Renal cortical epithelial cell (primary cell): ENCODE measurements around the gene FBXL15. TPM values are rescaled to one million over a fixed set of nuclear protein-coding genes. Genes with fewer than 3 reads are reported as not detected.

ENCODE experiments used
- DNase-seq: peaks from one replicate; pipeline ENCODE4 v3.0.0-alpha.2; 2011; ENCODE audit warnings: low read depth
- total RNA-seq: library from RNA; depleted of rRNA; stranded (reverse); fragments of >200 nt; gene quantifications from 2 replicates; pipeline ENCODE4 v1.2.3, GENCODE V29; 2014

Gene FBXL15
- total RNA-seq, 1 donor from 2014 or later: 15.1 TPM

- DNase-seq: no peak
Measured at GRCh38 chr10:102398172-102399020, 22.2 kb upstream of the FBXL15 start.

GRCh38 chr10:102399217-102400021 is 21.2 kb upstream of the FBXL15 start:
- peak; percentile 47 for DNase-seq

DNA sequence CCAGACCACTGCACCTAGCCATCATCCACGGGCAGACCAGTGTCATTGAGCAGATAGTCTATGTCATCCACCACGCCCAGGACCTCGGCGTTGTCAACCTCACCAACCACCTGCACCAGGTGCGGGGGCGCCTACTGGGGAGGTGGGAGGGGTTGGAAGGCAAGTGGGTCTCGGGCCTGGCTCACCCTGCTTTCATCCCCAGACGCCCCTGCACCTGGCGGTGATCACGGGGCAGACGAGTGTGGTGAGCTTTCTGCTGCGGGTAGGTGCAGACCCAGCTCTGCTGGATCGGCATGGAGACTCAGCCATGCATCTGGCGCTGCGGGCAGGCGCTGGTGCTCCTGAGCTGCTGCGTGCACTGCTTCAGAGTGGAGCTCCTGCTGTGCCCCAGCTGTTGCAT is 20.6 kb upstream of the FBXL15 start:
- DNase-seq: no peak

GRCh38 chr10:102400598-102401341 is 19.9 kb upstream of the FBXL15 start:
- no peak for DNase-seq

DNA sequence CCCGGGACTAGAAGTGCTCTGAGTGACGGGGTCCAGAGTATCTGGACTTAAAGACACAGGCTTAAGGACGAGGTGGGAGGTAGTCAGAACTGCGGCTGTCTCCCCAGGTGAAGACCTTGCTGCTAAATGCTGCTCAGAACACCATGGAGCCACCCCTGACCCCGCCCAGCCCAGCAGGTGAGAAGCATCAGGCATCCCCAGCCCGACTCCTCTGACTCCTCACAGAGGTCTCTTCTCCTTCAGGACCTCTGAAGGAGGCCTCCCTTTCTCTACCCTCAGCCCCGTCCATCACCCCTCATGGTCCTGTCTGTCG is 19.3 kb upstream of the FBXL15 start:
- no peak for DNase-seq

DNA sequence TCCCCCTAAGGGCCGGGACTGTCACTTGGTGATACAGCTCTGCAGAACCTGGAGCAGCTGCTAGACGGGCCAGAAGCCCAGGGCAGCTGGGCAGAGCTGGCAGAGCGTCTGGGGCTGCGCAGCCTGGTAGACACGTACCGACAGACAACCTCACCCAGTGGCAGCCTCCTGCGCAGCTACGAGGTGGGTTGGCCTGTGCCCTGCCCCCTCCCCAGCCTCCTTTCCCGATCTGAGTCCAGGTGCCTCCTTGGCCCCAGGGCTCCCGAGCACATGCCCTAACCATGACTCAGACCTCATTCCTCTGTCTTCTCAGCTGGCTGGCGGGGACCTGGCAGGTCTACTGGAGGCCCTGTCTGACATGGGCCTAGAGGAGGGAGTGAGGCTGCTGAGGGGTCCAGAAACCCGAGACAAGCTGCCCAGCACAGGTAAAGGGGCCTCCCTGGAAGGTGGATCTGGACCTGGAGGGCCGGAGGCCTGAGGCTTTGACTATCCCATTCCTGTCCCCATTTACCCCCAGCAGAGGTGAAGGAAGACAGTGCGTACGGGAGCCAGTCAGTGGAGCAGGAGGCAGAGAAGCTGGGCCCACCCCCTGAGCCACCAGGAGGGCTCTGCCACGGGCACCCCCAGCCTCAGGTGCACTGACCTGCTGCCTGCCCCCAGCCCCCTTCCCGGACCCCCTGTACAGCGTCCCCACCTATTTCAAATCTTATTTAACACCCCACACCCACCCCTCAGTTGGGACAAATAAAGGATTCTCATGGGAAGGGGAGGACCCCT is 18.7 kb upstream of the FBXL15 start:
- DNase-seq: peak; percentile 70

DNA sequence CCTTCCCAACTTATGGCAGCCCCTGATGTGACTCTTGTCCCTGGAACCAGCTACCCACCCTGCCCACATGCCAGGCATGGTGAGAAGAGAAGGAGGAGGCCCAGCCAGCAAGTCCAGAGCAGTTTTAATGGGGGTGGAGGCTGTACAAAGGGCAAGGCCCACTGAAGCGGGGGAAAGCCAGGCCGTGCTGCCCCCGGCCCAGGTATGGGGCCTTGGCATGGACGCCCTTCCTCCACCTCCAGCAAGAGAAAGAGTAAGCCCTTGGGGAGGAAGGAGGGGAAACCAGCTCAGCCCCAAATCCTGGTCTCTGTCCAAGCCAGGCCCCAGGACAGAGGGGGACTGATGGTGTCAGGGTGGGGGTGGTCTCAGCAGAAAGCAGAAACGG is 18.1 kb upstream of the FBXL15 start:
- no peak for DNase-seq

GRCh38 chr10:102403115-102403514 is 17.5 kb upstream of the FBXL15 start:
- DNase-seq: no peak

DNA sequence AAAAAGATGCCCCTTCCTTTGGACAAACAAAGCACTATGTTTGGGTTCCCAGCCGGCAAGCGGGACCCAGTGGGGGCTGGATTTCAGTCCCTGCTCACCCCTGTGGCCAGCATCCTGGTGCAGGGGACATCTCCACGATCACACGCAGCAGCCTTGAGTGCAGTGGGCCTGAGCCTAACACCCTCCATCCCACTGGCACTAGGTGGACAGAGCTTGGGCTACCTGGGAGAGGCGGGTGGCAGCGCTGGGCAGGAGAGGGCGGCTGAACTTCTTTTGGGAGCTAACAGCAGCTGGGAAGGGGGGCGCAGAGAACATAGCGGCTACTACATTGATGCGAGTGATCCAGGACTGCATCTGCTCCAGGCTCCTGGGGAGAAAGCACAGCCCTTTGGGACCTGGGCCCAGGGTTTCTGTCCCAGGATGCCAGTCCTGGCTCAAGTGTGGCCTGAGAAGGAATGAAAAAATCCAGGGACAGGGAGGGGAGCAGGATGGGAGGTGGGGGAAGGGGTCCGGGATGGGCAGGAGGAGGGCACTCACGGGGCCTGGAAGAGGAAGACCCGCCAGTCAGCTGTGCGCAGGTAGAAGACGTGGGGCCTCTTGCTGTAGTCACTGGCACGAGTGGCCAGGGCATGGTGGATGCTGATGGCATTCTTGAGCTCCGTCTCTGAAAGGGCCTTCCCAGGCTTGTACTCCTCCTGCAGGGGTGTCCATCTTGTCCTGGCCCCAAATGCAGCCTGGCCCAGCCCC is 16.1 kb upstream of the FBXL15 start:
- no peak for DNase-seq

- no peak for DNase-seq
Measured at GRCh38 chr10:102405108-102405571, 15.5 kb upstream of the FBXL15 start.

DNA sequence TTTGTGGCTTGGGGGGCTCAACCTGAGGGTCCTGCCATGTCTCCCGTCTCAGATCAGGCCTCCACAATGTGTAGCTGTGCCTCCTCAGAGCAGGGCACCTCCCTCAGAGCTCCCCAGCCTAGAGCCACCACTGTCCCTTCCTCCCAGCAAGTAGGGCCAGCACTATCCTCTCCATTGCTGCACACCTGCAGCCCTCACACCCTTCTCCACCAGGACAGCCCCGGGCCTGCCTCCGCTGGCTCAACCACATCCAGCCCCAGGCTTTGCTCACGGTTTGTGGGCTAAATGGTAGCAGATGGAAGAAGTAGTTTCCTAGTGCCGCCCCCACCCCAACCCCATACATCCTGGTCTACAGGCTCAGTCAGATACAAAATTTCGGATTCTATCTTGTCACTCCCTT is 15.0 kb upstream of the FBXL15 start:
- DNase-seq: no peak

DNA sequence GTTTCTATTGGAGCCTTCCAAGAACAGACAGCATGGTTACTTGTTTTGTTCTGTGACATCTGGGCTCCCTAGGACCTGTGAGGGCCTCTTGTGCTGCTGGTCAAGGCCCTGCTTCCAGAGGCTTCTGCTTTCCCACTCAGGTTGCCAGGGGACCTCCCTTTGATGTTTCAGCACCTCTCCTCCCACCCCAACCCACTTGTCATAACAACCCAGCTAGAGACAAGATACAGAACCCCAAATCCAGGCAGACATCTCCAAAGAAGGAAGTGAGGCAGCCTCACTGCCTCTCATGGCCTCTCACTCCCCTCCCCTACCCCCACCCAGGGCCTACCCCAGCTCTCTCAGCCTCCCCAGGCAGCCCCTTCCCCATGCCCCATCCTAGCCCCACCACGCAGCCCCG is 13.8 kb upstream of the FBXL15 start:
- no peak for DNase-seq

- no peak for DNase-seq
Measured at GRCh38 chr10:102407425-102408130, 13.1 kb upstream of the FBXL15 start.

GRCh38 chr10:102408131-102408727 is 12.4 kb upstream of the FBXL15 start:
- DNase-seq: no peak

DNA sequence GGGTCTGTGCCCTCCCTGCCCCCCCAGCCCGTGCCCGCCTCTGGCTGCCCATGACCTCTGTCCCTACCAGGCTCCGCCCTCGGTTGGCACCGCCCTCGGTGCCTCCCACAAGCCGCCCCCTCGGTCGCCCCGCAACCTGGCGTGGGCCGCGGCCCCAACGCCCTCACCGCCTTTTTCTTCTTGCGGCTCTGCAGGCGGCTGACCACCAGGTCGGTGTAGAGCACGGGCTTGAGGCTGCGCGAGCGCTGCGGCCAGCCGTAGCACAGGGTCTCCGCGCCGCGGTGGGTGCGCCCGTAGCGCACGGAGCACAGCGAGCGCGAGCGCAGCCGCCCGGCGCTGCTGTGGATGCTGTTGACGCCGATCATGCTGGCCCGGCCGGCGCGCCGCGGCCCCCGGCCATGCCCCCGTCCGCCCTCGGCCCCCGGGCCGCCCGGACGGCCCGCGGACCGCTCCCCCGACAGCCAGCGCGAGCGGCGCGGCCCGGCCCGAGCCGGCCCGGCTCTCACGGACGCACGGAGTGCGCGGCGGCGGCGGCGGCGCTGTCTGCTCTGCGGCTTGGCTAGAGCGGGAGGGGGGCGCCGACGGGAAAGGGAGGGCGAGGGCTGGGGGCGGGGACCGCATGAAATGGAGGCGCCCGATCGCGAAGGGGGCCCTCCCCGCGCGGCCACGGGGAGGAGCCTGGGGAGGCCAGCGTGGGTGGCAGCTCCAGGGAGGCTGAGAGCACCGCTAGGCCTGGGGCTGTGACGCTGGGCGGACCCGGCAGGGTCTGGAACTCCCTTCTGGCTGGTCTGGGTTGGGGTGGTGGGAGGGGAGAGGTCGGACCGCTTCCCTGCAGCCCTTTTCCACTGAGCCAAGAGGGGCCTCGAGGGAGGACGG is 11.7 kb upstream of the FBXL15 start:
- no peak for DNase-seq

DNA sequence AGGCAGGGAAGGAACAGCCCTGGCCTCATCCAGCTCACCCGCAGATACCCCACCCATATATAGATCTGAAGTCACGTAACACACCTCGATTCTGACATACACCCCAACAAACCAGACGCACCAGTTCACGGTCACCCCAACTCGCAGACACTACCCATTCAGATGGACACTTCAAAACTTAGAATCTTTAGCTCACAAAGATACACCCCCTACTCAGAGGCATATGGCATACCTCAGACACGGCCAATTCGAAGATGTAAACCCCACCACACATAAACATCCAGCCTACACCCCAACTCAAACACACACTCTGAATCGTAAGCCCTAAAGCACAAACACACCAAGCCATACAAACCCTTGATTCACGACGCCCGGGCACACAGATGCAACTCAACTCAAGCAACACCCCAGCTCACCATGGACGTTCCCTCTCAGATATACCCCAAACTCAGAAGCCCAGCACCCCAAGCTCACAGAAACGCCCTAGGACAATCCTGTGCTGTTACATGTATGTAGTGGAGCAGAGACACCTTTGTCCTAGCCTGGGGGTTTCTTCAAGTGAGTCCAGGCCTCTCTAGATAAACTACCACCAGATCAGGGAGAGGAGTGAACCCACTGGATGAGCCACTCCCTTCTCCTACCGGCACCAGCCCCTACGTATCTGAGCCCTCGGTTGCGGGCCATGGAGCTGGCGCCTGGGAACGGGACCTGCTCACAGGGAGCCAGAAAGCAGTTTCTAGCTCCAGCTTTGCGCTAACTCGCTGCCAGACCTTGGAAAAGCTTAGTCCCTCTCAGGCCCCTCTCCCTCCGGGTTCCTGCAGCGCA is 10.8 kb upstream of the FBXL15 start:
- DNase-seq: no peak

- no peak for DNase-seq
Measured at GRCh38 chr10:102410429-102411073, 10.1 kb upstream of the FBXL15 start.
